K562 (cell line): ENCODE results near the gene UNC93B1.

Experiments used
- PHTF2 ChIP-seq: fragments of 250-450 bp; sonication (Bioruptor Pico); IDR thresholded peaks from 2 replicates; pipeline ENCODE4 v1.5.0; 2021; ENCODE audit warnings: mild to moderate bottlenecking
- SRSF1 ChIP-seq: fragments of 200-400 bp; formaldehyde crosslinking; IDR thresholded peaks from 2 replicates; pipeline ENCODE4 v1.6.1; 2017; ENCODE audit warnings: mild to moderate bottlenecking, low read depth, low read length, moderate library complexity

GRCh38 chr11:67998150-67999045 is 5.5 kb downstream of the UNC93B1 start:
- TF ChIP-seq SRSF1, result no peak
- TF ChIP-seq PHTF2 (CRISPR knock-in tag), result no peak
